ENCODE results near the gene SAMD1. TPM values are rescaled to one million over a fixed set of nuclear protein-coding genes. Genes with fewer than 3 reads are reported as not detected.

The SAMD1 gene
- total and polyA plus RNA-seq, 9 of the 15 experiments (the other 6 are each of a cell fraction or from before 2014, with no cell fraction given) = 2.9 to 96.0 (median 43.5) TPM

- Histone ChIP-seq H4K20me1 (replicated peaks; ENCODE audit: control insufficient read depth, insufficient read depth, low read length) (no peaks in the 10 kb centered on the region), H3K9me1 (ENCODE audit: control insufficient read depth, insufficient read depth, low read length) (no peaks in the 10 kb centered on the region), H2AFZ (ENCODE audit: low read depth, low read length) (peak overlapping the region; percentile 70; the same call in 1 of the 2 replicates), H3K4me1 (replicated peaks in 1 of 2; ENCODE audit: control insufficient read depth in 2 of 2, insufficient read depth in 2 of 2, low read length in 2 of 2) (peaks cover 12 to 39% of the 10 kb centered on the region in 2 experiments; a peak in 3 of 5 replicates), H3K36me3 (ENCODE audit: control insufficient read depth, insufficient read depth, low read length) (peaks cover 22% of the 10 kb centered on the region; the same call in 2 of the 3 replicates), H3K79me2 (ENCODE audit: control insufficient read depth, insufficient read depth, low read length) (peaks cover 13% of the 10 kb centered on the region), H3K9me3 (replicated peaks; ENCODE audit: control insufficient read depth, insufficient read depth, low read depth, low read length) (peaks cover 10% of the 10 kb centered on the region), H3K4me2 (ENCODE audit: insufficient read depth, low read length) (peak overlapping the region; percentile 70), H3K27me3 (ENCODE audit: control insufficient read depth in 2 of 2, insufficient read depth in 2 of 2, low read length in 2 of 2) (no peaks in the 10 kb centered on the region), H3K27ac (ENCODE audit: extremely low read depth, low read depth, low read length) (peak overlapping the region; percentile 79), H3K9ac (ENCODE audit: insufficient read depth in 1 of 2, low read depth in 2 of 2, low read length in 2 of 2) (peak overlapping the region; percentile 61 to 95), H3K4me3 (peak overlapping the region; percentile 63)
- peak; percentile 70 to 76 (median 72) for DNase-seq (ENCODE audit: extremely low read depth in 1 of 4, low spot score in 3 of 4)
- in situ Hi-C loops (cut with MboI) = no loop called here
- POLR2A ChIA-PET = no interaction called here
- intact Hi-C loops (cut with micrococcal nuclease) = loop anchor here (2.0 kb wide), 1 partner anchor 47 kb away; the partner anchor contains the start of gene ASF1B
- CTCF ChIA-PET (ENCODE audit: low intra/inter-chr PET ratio) = interaction anchor here (0.6 to 1.0 kb wide), 3 partner anchors 17 to 211 kb away, joined by 3 to 5 read pairs (median 3); no protein-coding TSS in a partner anchor
- FAIRE-seq = no peak
- BruUV-seq (replicated peaks) = no TSS peak
- peak; percentile 11 for ATAC-seq
- under 1% methylated on average over 56 of the region's 142 CpGs for WGBS (ENCODE audit: insufficient coverage, low coverage, missing lambda C conversion rate)
- TF ChIP-seq ZNF740 (CRISPR knock-in tag; IDR thresholded peaks at IDR 0.05) (no peak), ZNF740 (tag; IDR thresholded peaks at IDR 0.05) (no peak), PHF8 (IDR thresholded peaks at IDR 0.05; ENCODE audit: borderline replicate concordance, low read length) (peak; percentile 45; the same call in 1 of the 2 replicates), ZNF830 (CRISPR knock-in tag; IDR thresholded peaks at IDR 0.05) (no peak), PRMT5 (CRISPR knock-in tag; IDR thresholded peaks at IDR 0.05) (no peak), RBBP5 (IDR thresholded peaks at IDR 0.05; ENCODE audit: borderline replicate concordance, insufficient read depth, low read length, poor library complexity, severe bottlenecking) (peak; percentile 59), SRF (CRISPR knock-in tag; IDR thresholded peaks at IDR 0.05) (no peak), ZNF445 (CRISPR knock-in tag; IDR thresholded peaks at IDR 0.05; ENCODE audit: low read depth) (no peak), ETV6 (IDR thresholded peaks at IDR 0.05; ENCODE audit: borderline replicate concordance in 1 of 2, low read depth in 2 of 2, low read length in 1 of 2) (no peak), ETV6 (CRISPR knock-in tag; IDR thresholded peaks at IDR 0.05; ENCODE audit: borderline replicate concordance) (no peak), NONO (IDR thresholded peaks at IDR 0.05; ENCODE audit: low read depth in 2 of 2, low read length in 1 of 2) (0 out of 4 replicates have a peak, but pooled peaks of 1 of the 2 experiments have one; percentile 69), UBTF (IDR thresholded peaks at IDR 0.05; ENCODE audit: borderline replicate concordance in 1 of 2, low read depth in 2 of 2, low read length in 2 of 2) (peak in 1 of 2 experiments; percentile 56; a peak in 1 of 4 replicates), MECOM (CRISPR knock-in tag; IDR thresholded peaks at IDR 0.05) (no peak), ETV5 (CRISPR knock-in tag; IDR thresholded peaks at IDR 0.05; ENCODE audit: low read depth) (no peak), MCM3 (IDR thresholded peaks at IDR 0.05) (no peak)
- TF ChIP-seq, protein P1, sequence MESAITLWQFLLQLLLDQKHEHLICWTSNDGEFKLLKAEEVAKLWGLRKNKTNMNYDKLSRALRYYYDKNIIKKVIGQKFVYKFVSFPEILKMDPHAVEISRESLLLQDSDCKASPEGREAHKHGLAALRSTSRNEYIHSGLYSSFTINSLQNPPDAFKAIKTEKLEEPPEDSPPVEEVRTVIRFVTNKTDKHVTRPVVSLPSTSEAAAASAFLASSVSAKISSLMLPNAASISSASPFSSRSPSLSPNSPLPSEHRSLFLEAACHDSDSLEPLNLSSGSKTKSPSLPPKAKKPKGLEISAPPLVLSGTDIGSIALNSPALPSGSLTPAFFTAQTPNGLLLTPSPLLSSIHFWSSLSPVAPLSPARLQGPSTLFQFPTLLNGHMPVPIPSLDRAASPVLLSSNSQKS (CRISPR knock-in tag; IDR thresholded peaks at IDR 0.05) = no peak
These were observed 666 bp downstream of the SAMD1 start for GRCh38 chr19:14089662-14090508.
